ENCODE data around the gene BTBD2.

- TF ChIP-seq CTCF (IDR thresholded peaks at IDR 0.05 in 4 of 5, conservative IDR thresholded peaks at IDR 0.05 in 1 of 5), result no peak
- TF ChIP-seq POLR2A (IDR thresholded peaks at IDR 0.05), result no peak
Observed at GRCh38 chr19:2056837-2057192, 41.3 kb upstream of the BTBD2 start.
